H1 (cell line): ENCODE results near the gene GFY. TPM values are rescaled to one million over a fixed set of nuclear protein-coding genes. Genes with fewer than 3 reads are reported as not detected.
"Not testable (repeated sequence)": the region's sequence is repeated elsewhere in the genome, so short reads cannot be mapped to it uniquely, and the experiment has no call there.

Experiments
- CTCF ChIA-PET: fragments of 300-600 bp; sonication (Branson Sonifier 250); formaldehyde crosslinking; loops from one replicate; lab custom pipeline; 2021; ENCODE audit not compliant: partially characterized antibody; lab: Charles Lee
- POLR2A ChIA-PET: fragments of 300-600 bp; sonication (Branson Sonifier 250); formaldehyde crosslinking; loops from one replicate; lab custom pipeline; 2021; ENCODE audit warnings: inconsistent platforms; ENCODE audit not compliant: partially characterized antibody; lab: Charles Lee
- DNase-seq, 2 experiments: peaks; one replicate each; pipeline versions ENCODE4 v3.0.0 to v3.0.0-alpha.2; 2010 to 2022; ENCODE audit warnings: low spot score in 2 of 2, low read depth in 1 of 2, mixed read lengths in 1 of 2
- FAIRE-seq: peaks from 2 replicates; lab custom pipeline; 2011; peaks lifted over from hg19 to GRCh38; lab: Jason Lieb, UNC
- H2AFZ ChIP-seq: 2 replicates; pipeline ENCODE4 v1.8.1; 2012; ENCODE audit warnings: low read length, inconsistent platforms
- H2AK5ac ChIP-seq: 2 replicates; pipeline ENCODE4 v1.6.1; 2013; ENCODE audit warnings: low read depth, low read length
- H2BK120ac ChIP-seq: replicated peaks from 2 replicates; pipeline ENCODE3; 2013; ENCODE audit warnings: low read depth, low read length, inconsistent platforms
- H2BK12ac ChIP-seq: 2 replicates; pipeline ENCODE4 v1.6.1; 2013; ENCODE audit warnings: low read depth, low read length
- H2BK15ac ChIP-seq: 2 replicates; pipeline ENCODE4 v1.6.1; 2013; ENCODE audit warnings: low read length
- H2BK20ac ChIP-seq: 2 replicates; pipeline ENCODE4 v1.6.1; 2013; ENCODE audit warnings: low read length
- H2BK5ac ChIP-seq: 2 replicates; pipeline ENCODE4 v1.6.1; 2013; ENCODE audit warnings: low read depth, low read length
- H3K14ac ChIP-seq: 2 replicates; pipeline ENCODE4 v1.6.1; 2013; ENCODE audit warnings: inconsistent platforms; ENCODE audit not compliant: insufficient read length
- H3K18ac ChIP-seq: 2 replicates; pipeline ENCODE4 v1.6.1; 2013; ENCODE audit warnings: low read length; ENCODE audit errors: extremely low read depth
- H3K23ac ChIP-seq: 2 replicates; pipeline ENCODE4 v1.6.1; 2013; ENCODE audit warnings: inconsistent platforms; ENCODE audit not compliant: insufficient read length
- H3K23me2 ChIP-seq: 2 replicates; pipeline ENCODE4 v1.6.1; 2013; ENCODE audit warnings: low read depth, low read length
- H3K27ac ChIP-seq: 2 replicates; pipeline ENCODE4 v1.6.1; 2011; ENCODE audit warnings: low read depth, low read length, inconsistent platforms
- H3K27me3 ChIP-seq, 4 experiments: replicated peaks in 1 of 4; 1 replicate in 1 of 4; 2 replicates in 3 of 4; pipeline versions ENCODE4 v1.6.1 to v1.8.1; 2011 to 2013; ENCODE audit warnings: low read length in 3 of 4, mild to moderate bottlenecking in 3 of 4, inconsistent platforms in 2 of 4, mixed read lengths in 2 of 4, moderate library complexity in 1 of 4; ENCODE audit not compliant: control insufficient read depth in 3 of 4, insufficient read depth in 3 of 4; ENCODE audit errors: extremely low read depth in 1 of 4
- H3K36me3 ChIP-seq, 4 experiments: 2 replicates each; pipeline versions ENCODE4 v1.6.1 to v1.8.1; 2011 to 2013; ENCODE audit warnings: mild to moderate bottlenecking in 4 of 4, low read length in 3 of 4, moderate library complexity in 2 of 4, control low read depth in 1 of 4, inconsistent platforms in 1 of 4; ENCODE audit not compliant: insufficient read depth in 4 of 4, control insufficient read depth in 2 of 4
- H3K4ac ChIP-seq: replicated peaks from 2 replicates; pipeline ENCODE3; 2013; ENCODE audit warnings: low read length, low read depth, mixed read lengths, inconsistent platforms; ENCODE audit not compliant: insufficient read length
- H3K4me1 ChIP-seq, 4 experiments: replicated peaks in 1 of 4; 1 replicate in 1 of 4; 2 replicates in 3 of 4; pipeline versions ENCODE4 v1.6.1 to v1.8.1; 2011 to 2013; ENCODE audit warnings: low read length in 3 of 4, inconsistent platforms in 2 of 4, mixed read lengths in 1 of 4; ENCODE audit not compliant: insufficient read depth in 4 of 4, control insufficient read depth in 3 of 4
- H3K4me2 ChIP-seq, 2 experiments: 2 replicates each; pipeline versions ENCODE4 v1.6.1 to v1.8.1; 2011 to 2013; ENCODE audit warnings: low read depth in 2 of 2, low read length in 2 of 2, control low read depth in 1 of 2, inconsistent platforms in 1 of 2, mild to moderate bottlenecking in 1 of 2; ENCODE audit not compliant: insufficient read depth in 1 of 2
- H3K4me3 ChIP-seq, 4 experiments: fragments of 200-600, 300-600 bp in 1 of 4; sonication (generic), shearing (Covaris generic), sonication (Bioruptor Twin) in 1 of 4; 2 replicates each; pipeline versions ENCODE4 v1.5.1 to v1.8.1; 2011 to 2016; ENCODE audit warnings: low read length in 4 of 4, low read depth in 3 of 4, control low read depth in 2 of 4, inconsistent platforms in 2 of 4, mild to moderate bottlenecking in 2 of 4, mixed read lengths in 1 of 4, moderate library complexity in 1 of 4; ENCODE audit not compliant: insufficient read depth in 2 of 4; ENCODE audit errors: extremely low read depth in 1 of 4
- H3K56ac ChIP-seq: replicated peaks from 2 replicates; pipeline ENCODE3; 2013; ENCODE audit warnings: low read depth, mild to moderate bottlenecking, mixed read lengths, low read length, inconsistent platforms; ENCODE audit not compliant: insufficient read length
- H3K79me1 ChIP-seq: 2 replicates; pipeline ENCODE4 v1.6.1; 2013; ENCODE audit warnings: low read depth, low read length, control low read depth
- H3K79me2 ChIP-seq, 2 experiments: 2 replicates each; pipeline versions ENCODE4 v1.6.1 to v1.8.1; 2012 to 2013; ENCODE audit warnings: low read length in 2 of 2, mild to moderate bottlenecking in 2 of 2, inconsistent platforms in 1 of 2; ENCODE audit not compliant: insufficient read depth in 2 of 2, control insufficient read depth in 1 of 2
- H3K9ac ChIP-seq, 4 experiments: replicated peaks in 1 of 4; 1 replicate in 1 of 4; 2 replicates in 3 of 4; pipeline versions ENCODE4 v1.6.1 to v1.8.1; 2011 to 2013; ENCODE audit warnings: low read depth in 3 of 4, low read length in 3 of 4, control low read depth in 2 of 4, mild to moderate bottlenecking in 2 of 4, moderate library complexity in 2 of 4, inconsistent platforms in 1 of 4; ENCODE audit errors: extremely low read depth in 1 of 4
- H3K9me3 ChIP-seq, 2 experiments: 2 replicates each; pipeline versions ENCODE4 v1.6.1 to v1.8.1; 2012 to 2013; ENCODE audit warnings: mild to moderate bottlenecking in 2 of 2, moderate library complexity in 2 of 2, control low read depth in 1 of 2, inconsistent platforms in 1 of 2, low read depth in 1 of 2, low read length in 1 of 2, mixed read lengths in 1 of 2; ENCODE audit not compliant: insufficient read depth in 2 of 2
- H4K20me1 ChIP-seq, 2 experiments: replicated peaks in 1 of 2; 2 replicates each; pipeline versions ENCODE3 to v1.8.1; 2011 to 2013; ENCODE audit warnings: inconsistent platforms in 2 of 2, low read length in 2 of 2, mild to moderate bottlenecking in 1 of 2; ENCODE audit not compliant: insufficient read depth in 2 of 2, control insufficient read depth in 1 of 2
- H4K5ac ChIP-seq: 2 replicates; pipeline ENCODE4 v1.6.1; 2013; ENCODE audit warnings: low read length, low read depth, mixed read lengths, inconsistent platforms; ENCODE audit not compliant: insufficient read length
- H4K8ac ChIP-seq: 2 replicates; pipeline ENCODE4 v1.8.0; 2013; ENCODE audit warnings: mild to moderate bottlenecking, moderate library complexity, low read length, inconsistent platforms; ENCODE audit not compliant: insufficient read depth; ENCODE audit errors: extremely low read depth
- H4K91ac ChIP-seq: replicated peaks from 2 replicates; pipeline ENCODE3; 2013; ENCODE audit warnings: low read length, mixed read lengths, inconsistent platforms; ENCODE audit not compliant: insufficient read length
- FOSL1 ChIP-seq: IDR thresholded peaks from 2 replicates; pipeline ENCODE4 v1.6.1; 2011; ENCODE audit warnings: mild to moderate bottlenecking, low read depth, low read length, moderate library complexity; ENCODE audit not compliant: insufficient read depth
- POU5F1 ChIP-seq: IDR thresholded peaks from 2 replicates; pipeline ENCODE4 v1.6.1; 2011; ENCODE audit warnings: low read depth, mild to moderate bottlenecking, low read length, moderate library complexity
- WGBS, 2 experiments: shearing (Covaris generic) in 1 of 2; methylation state at CpG; one replicate each; pipeline versions ENCODE4 v1.1.6 to v1.1.7; 2013 to 2015; ENCODE audit warnings: low lambda C conversion rate in 2 of 2, mixed read lengths in 2 of 2, inconsistent platforms in 1 of 2, low coverage in 1 of 2, missing lambda C conversion rate in 1 of 2; ENCODE audit not compliant: insufficient replicate concordance in 2 of 2, insufficient coverage in 1 of 2, insufficient read length in 1 of 2; ENCODE audit errors: extremely low coverage in 1 of 2, missing lambda C conversion rate in 1 of 2; 5-methylcytosine and 5-hydroxymethylcytosine counted together
- polyA plus RNA-seq, 7 experiments: library from polyadenylated mRNA; depleted of rRNA in 3 of 7; stranded (reverse) in 5 of 7; unstranded in 2 of 7; fragments of >200 nt in 5 of 7; fragments of 200-250 nt in 2 of 7; gene quantifications; 1 replicate in 5 of 7; 2 replicates in 1 of 7; 4 replicates in 1 of 7; pipeline versions ENCODE4 v1.2.1 to v1.2.3, GENCODE V29; 2011 to 2013; ENCODE audit warnings: missing spikeins in 2 of 7, mixed read lengths in 2 of 7
- total RNA-seq: library from RNA; stranded (reverse); fragmentation: NEBNext Ultra II Directional; extraction: Animal tissue kit (Norgen Biotek cat#: 25700); gene quantifications from 2 replicates; pipeline ENCODE4 v1.2.1, GENCODE V29; 2021
- TF ChIP-seq, protein P1 (sequence below), 3 experiments: IDR thresholded peaks; 1 replicate in 2 of 3; 2 replicates in 1 of 3; pipeline versions ENCODE4 v1.5.1 to v1.6.1; 2011; ENCODE audit warnings: low read length in 3 of 3, mild to moderate bottlenecking in 3 of 3, inconsistent platforms in 2 of 3, low read depth in 1 of 3, moderate library complexity in 1 of 3; ENCODE audit not compliant: insufficient read depth in 1 of 3; ENCODE audit errors: control extremely low read depth in 1 of 3

The GFY gene
- total and polyA plus RNA-seq, 2 of the 8 experiments (the other 6 are each of a cell fraction or from before 2014, with no cell fraction given): 0.68 to 0.93 TPM

DNA sequence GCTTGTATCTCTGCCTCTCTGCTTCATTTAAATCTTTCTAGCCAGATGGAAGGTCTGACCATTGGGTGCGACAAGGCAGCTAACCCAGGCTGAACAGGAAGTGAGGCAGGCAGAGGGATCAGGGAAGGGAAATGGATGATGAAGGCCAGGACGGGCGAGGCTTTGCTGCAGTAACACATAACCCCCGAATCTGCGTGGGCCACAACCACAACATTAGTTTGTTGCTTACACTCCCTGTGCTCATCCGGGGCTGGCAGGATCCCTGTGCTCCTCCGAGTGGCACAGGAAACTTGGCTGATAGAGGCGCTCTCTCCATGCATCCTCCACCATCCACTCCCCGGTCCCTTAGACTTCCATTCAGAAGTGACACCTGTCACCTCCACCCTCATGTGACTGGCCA, 47.7 kb downstream of the GFY start (continued):
- TF ChIP-seq, protein P1, sequence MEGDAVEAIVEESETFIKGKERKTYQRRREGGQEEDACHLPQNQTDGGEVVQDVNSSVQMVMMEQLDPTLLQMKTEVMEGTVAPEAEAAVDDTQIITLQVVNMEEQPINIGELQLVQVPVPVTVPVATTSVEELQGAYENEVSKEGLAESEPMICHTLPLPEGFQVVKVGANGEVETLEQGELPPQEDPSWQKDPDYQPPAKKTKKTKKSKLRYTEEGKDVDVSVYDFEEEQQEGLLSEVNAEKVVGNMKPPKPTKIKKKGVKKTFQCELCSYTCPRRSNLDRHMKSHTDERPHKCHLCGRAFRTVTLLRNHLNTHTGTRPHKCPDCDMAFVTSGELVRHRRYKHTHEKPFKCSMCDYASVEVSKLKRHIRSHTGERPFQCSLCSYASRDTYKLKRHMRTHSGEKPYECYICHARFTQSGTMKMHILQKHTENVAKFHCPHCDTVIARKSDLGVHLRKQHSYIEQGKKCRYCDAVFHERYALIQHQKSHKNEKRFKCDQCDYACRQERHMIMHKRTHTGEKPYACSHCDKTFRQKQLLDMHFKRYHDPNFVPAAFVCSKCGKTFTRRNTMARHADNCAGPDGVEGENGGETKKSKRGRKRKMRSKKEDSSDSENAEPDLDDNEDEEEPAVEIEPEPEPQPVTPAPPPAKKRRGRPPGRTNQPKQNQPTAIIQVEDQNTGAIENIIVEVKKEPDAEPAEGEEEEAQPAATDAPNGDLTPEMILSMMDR (IDR thresholded peaks at IDR 0.05; ENCODE audit: control extremely low read depth in 1 of 3, insufficient read depth in 1 of 3, low read depth in 1 of 3, low read length in 3 of 3): no peak
- TF ChIP-seq POU5F1 (no peak), FOSL1 (no peak)

DNA sequence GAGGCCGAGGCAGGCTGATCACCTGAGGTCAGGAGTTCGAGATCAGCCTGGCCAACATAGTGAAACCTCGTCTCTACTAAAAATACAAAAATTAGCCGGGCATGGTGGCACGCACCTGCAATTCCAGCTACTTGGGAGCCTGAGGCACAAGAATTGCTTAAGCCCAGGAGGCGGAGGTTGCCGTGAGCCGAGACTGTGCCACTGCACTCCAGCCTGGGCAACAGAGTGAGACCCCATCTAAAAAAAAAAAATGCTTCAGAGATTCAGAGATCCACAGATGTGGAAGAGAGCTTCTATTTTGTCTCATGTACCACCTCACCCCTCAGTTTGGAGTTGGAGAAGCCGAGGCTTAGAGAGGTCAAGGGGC, 48.3 kb downstream of the GFY start:
- H2AFZ ChIP-seq, FAIRE-seq, H4K20me1 ChIP-seq, H4K8ac ChIP-seq, DNase-seq, H3K56ac ChIP-seq, H3K4ac ChIP-seq, H3K9ac ChIP-seq, H3K18ac ChIP-seq, H2BK12ac ChIP-seq, H2BK20ac ChIP-seq, H3K36me3 ChIP-seq, H3K4me3 ChIP-seq, H4K5ac ChIP-seq, H3K9me3 ChIP-seq, H3K27ac ChIP-seq, H3K79me1 ChIP-seq, H2AK5ac ChIP-seq, H2BK120ac ChIP-seq, H3K79me2 ChIP-seq, H3K14ac ChIP-seq, H3K23ac ChIP-seq, H2BK5ac ChIP-seq, H3K27me3 ChIP-seq, H3K4me1 ChIP-seq, H3K23me2 ChIP-seq, H4K91ac ChIP-seq, H2BK15ac ChIP-seq: not testable (repeated sequence)
- POLR2A ChIA-PET: interaction anchor here (0.6 to 6.8 kb wide), 9 partner anchors 11 to 919 kb away, joined by 3 to 50 read pairs (median 5); partner anchors contain the start of genes ALDH16A1, PIH1D1 and RPS11
- 91% methylated on average over 7 of the region's 9 CpGs; no CpG with 5 or more reads in 1 of the 2 experiments for WGBS, 2 experiments
- CTCF ChIA-PET: interaction anchor here (0.7 to 3.5 kb wide), 15 partner anchors 8 to 220 kb away, joined by 3 to 28 read pairs (median 5); partner anchors contain the start of gene ALDH16A1
- H3K4me2 ChIP-seq: peak overlapping the region in 1 of 2 experiments; percentile 48; a peak in 2 of 4 replicates
